ENCODE results near the gene ACAA2. TPM values are rescaled to one million over a fixed set of nuclear protein-coding genes. Genes with fewer than 3 reads are reported as not detected.

The ACAA2 gene
- total and polyA plus RNA-seq, 2 experiments from 2014 or later, result 91.1 to 126 TPM

- TF ChIP-seq CTCF (conservative IDR thresholded peaks at IDR 0.05; ENCODE audit: low read depth in 2 of 2), result no peak
These were observed 20.9 kb upstream of the ACAA2 start (continued) for GRCh38 chr18:49834258-49834657.

DNA sequence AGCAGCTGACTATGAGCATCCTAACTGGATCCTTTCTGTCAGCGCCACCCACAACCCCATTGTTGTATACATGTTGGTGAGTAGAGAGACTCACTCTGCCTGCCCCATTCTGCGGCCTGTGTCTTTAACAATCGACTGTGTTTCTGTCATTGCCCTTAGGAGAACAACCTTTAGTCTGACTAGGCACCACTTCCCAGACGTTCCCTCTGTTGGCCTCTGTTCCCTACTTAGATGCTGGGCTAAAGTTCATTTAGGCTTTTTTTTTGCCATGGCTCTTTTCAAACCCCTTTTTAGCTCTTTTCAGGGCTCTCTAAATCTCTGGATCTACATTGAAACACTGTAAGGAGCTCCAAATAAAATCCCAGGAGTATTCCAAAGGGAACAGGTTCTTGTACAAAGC, 20.5 kb upstream of the ACAA2 start:
- ATAC-seq (no peak), DNase-seq (ENCODE audit: low spot score) (no peak)
- Mint-ChIP-seq H3K27ac (no peak overlapping the region), H3K4me3 (no peak overlapping the region), H3K36me3 (ENCODE audit: low read depth) (peaks cover 5% of the 10 kb centered on the region; the same call in 2 of the 3 replicates), H3K27me3 (ENCODE audit: insufficient read depth, low read depth, poor library complexity) (no peaks in the 10 kb centered on the region), H3K4me1 (no peaks in the 10 kb centered on the region), H3K9me3 (peaks cover 14% of the 10 kb centered on the region)
- no peaks in the 10 kb centered on the region for H3K79me2 ChIP-seq (replicated peaks; ENCODE audit: insufficient read depth)
- no peaks in the 10 kb centered on the region for H3K27me3 ChIP-seq (ENCODE audit: insufficient read depth)
- H2AFZ ChIP-seq, result no peak overlapping the region
- no peaks in the 10 kb centered on the region for H3F3A ChIP-seq (replicated peaks; ENCODE audit: low read depth)
- no peaks in the 10 kb centered on the region for H4K20me1 ChIP-seq (replicated peaks; ENCODE audit: insufficient read depth)
- H3K27ac ChIP-seq (ENCODE audit: low read depth), result no peak overlapping the region
- no peak overlapping the region for H3K4me3 ChIP-seq
- H3K4me1 ChIP-seq (ENCODE audit: insufficient read depth), result no peaks in the 10 kb centered on the region
- H3K9me2 ChIP-seq (ENCODE audit: insufficient read depth), result no peaks in the 10 kb centered on the region
- no peaks in the 10 kb centered on the region for H3K36me3 ChIP-seq (ENCODE audit: insufficient read depth)
- no peak overlapping the region for H3K4me2 ChIP-seq
- TF ChIP-seq JUNB (IDR thresholded peaks at IDR 0.05; ENCODE audit: unreplicated experiment) (no peak), ZNF462 (CRISPR knock-in tag; IDR thresholded peaks at IDR 0.05) (no peak), EZH2 (IDR thresholded peaks at IDR 0.05; ENCODE audit: low read depth, unreplicated experiment) (no peak), REST (IDR thresholded peaks at IDR 0.05; ENCODE audit: unreplicated experiment) (no peak), POLR2AphosphoS5 (IDR thresholded peaks at IDR 0.05; ENCODE audit: low read depth) (no peak), CTCF (conservative IDR thresholded peaks at IDR 0.05; ENCODE audit: low read depth in 2 of 2) (no peak), CREB1 (CRISPR knock-in tag; IDR thresholded peaks at IDR 0.05; ENCODE audit: low read depth) (no peak), EZH2phosphoT487 (IDR thresholded peaks at IDR 0.05; ENCODE audit: unreplicated experiment) (no peak), ZNF331 (CRISPR knock-in tag; IDR thresholded peaks at IDR 0.05; ENCODE audit: low read depth) (no peak)
- TF ChIP-seq, protein P1, sequence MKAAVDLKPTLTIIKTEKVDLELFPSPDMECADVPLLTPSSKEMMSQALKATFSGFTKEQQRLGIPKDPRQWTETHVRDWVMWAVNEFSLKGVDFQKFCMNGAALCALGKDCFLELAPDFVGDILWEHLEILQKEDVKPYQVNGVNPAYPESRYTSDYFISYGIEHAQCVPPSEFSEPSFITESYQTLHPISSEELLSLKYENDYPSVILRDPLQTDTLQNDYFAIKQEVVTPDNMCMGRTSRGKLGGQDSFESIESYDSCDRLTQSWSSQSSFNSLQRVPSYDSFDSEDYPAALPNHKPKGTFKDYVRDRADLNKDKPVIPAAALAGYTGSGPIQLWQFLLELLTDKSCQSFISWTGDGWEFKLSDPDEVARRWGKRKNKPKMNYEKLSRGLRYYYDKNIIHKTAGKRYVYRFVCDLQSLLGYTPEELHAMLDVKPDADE (IDR thresholded peaks at IDR 0.05), result no peak

All from GM23338 (cell line).